Testis (tissue), 2 donors: Measurements from ENCODE around the gene FAM131B.

Experiments
- POLR2A ChIP-seq: fragments of 450-650 bp; IDR thresholded peaks from one replicate; pipeline ENCODE4 v1.6.1; 2017; ENCODE audit warnings: antibody characterized with exemption, mild to moderate bottlenecking, moderate library complexity
- TF ChIP-seq, protein P1 (sequence below), 3 experiments: fragments of 450-650 bp in 2 of 3; fragments of 200-600 bp in 1 of 3; sonication (generic) in 1 of 3; IDR thresholded peaks; one replicate each; pipeline ENCODE4 v1.5.1; 2016 to 2019; ENCODE audit warnings: antibody characterized with exemption in 3 of 3, mild to moderate bottlenecking in 2 of 3, moderate library complexity in 1 of 3

DNA sequence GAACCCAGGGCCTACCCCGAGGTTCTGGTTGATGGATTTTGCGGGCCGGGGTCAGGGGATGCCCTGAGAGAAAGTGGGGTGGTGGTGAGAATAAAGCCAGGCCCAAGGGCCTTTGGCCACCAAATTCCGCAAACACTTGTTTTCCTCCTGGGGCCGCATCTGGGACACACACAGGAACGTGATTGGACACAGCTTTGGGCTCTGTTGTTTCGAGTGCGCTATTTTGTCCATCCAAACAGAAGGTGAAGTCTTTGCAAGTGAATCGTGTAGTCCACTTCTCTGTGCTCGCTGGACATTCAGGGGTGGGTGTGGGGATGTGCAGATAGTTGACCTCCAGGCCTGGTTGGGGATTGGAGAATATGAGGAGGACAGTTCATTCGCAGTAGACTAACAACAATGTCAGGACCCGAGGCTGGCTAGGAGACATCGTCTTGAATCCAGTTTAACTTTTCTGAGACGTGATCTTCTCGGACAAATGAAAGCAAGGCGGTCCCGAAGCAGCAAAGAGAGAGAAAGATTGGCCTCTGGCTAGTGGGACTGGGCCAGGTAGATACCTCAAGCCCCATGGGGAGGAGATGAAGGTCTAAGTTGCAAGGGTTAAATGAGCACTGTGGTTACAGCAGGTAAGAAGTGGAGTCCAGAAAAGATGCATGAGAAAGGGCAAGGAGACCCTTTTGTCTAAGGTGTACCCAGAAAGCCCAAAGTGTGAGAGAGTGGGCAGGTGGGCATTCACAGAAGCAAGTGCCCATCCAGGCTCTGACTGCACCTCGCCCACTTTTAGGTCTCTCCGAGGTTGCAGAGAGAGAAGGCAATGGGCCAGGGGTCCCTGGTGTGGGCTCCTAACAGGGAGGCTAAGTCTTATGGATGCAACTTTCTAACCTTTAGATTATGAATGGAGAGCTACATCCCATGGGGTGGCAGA, 764 bp upstream of the FAM131B start:
- TF ChIP-seq, protein P1, sequence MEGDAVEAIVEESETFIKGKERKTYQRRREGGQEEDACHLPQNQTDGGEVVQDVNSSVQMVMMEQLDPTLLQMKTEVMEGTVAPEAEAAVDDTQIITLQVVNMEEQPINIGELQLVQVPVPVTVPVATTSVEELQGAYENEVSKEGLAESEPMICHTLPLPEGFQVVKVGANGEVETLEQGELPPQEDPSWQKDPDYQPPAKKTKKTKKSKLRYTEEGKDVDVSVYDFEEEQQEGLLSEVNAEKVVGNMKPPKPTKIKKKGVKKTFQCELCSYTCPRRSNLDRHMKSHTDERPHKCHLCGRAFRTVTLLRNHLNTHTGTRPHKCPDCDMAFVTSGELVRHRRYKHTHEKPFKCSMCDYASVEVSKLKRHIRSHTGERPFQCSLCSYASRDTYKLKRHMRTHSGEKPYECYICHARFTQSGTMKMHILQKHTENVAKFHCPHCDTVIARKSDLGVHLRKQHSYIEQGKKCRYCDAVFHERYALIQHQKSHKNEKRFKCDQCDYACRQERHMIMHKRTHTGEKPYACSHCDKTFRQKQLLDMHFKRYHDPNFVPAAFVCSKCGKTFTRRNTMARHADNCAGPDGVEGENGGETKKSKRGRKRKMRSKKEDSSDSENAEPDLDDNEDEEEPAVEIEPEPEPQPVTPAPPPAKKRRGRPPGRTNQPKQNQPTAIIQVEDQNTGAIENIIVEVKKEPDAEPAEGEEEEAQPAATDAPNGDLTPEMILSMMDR (IDR thresholded peaks at IDR 0.05) = no peak
- TF ChIP-seq POLR2A = no peak
